Activated T-cell treated with anti-CD3 and anti-CD28 coated beads for 48 hours (primary cell): Measurements from ENCODE around the gene MAP7D1.

ENCODE experiments used
- DNase-seq: peaks from one replicate; pipeline ENCODE4 v3.0.0-alpha.2; 2020; ENCODE audit warnings: low read depth

MAP7D1 gene

GRCh38 chr1:36155408-36156328 is at the start of gene MAP7D1:
Gene MAP7D1, plus strand, starts transcription at chr1:36156160. Its CDS starts 258 bp downstream, at chr1:36156418.
- DNase-seq: peak; percentile 81

DNA sequence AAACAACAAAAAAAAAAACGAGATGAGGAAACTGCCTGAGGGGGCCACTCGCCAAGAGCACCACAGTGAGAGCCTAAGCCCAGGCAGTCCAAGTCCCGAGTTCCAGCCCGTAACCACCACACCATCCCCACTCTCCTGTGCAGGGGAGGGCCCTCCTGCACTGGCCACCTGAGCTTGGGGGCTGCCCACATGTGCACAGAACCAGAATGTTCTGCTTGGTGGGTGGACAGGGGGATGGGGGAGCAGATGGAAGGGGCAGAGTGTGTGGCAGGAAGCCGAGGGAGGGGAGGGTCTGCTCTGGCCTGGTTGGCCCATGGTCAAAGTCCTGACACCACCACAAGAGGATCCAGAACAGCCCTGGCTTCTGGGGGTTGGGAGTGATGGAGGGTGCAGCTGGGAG is 49.7 kb upstream of the MAP7D1 start:
- DNase-seq: no peak

- no peak for DNase-seq
Observed at GRCh38 chr1:36107394-36107793, 48.6 kb upstream of the MAP7D1 start.

DNA sequence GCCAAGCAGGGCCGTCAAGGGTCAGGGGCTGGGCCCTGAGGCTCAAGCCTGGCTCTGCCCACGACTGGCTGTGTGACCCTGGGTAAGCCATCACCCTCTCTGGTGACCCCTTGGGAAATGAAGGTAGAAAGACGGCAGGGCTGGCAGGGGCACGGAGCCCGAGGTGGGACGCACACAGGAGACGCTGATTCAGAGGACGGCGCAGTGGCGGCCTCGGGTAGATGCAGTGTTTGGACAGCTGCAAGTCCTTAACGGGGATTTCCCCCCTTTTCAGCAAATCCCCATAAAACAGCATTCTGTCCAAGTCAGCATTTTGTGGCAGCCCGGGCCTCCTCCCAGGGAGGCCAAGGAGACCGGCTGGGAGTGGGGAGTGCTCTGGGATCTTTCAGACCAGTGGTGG is 47.6 kb upstream of the MAP7D1 start:
- DNase-seq: no peak

- no peak for DNase-seq
Observed at GRCh38 chr1:36109041-36109679, 46.8 kb upstream of the MAP7D1 start.

DNA sequence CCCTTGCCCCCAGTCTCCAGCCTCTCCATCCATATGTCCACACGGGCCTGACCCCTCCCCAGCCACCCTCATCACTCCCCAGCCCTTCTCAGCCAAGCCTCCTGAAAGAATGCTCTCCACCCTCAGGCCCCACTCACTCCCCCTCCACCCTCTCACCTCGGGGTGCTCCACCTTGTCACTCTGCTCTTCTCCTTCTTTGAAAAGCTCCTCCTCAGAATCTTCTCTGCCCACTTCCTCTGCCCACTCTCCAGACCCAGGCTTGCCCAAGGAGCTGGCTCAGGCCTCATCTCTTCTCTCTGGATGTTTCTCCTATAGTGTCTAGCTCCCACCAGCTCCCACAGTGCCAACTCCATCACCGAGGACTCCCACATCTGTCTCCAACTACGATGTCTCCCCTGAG is 44.8 kb upstream of the MAP7D1 start:
- no peak for DNase-seq

DNA sequence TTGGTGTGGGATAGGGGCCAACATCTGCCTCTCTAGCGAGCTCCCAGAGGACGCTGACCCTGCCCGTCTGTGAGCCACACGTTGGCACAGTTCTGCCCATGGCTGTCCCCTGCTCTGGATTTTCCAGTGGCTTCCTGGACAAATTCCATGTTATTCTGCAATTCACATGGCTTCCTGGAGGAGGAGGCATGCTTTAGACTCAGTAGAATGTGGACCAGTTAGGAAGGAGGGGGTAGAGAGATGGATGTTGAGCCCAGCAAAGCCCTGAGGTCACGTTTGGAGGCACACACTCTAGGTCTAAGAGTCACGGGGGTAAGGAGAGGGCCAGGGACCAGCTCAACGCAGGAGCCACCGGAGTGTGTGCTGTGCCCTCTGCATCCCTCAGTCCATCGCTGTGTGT is 43.1 kb upstream of the MAP7D1 start:
- no peak for DNase-seq

DNA sequence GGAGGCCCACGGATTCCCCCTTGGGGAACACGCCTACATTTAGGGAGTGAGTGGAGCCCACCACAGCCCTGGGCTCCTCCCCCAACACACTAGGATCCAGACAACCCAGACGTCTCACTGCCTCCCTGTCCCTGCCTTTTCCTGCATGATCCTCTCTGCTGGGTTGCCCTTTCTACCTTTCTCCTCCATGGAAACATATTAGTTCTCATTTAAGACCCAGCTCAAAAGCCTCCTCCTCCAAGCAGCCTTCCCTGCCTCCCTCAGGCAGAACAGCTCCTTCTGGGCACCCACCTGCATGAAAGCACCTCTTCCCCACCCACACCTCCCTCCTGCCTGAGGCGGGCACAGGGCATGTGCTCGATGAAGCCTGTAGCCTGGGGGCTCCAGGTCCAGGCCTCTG is 41.6 kb upstream of the MAP7D1 start:
- no peak for DNase-seq

DNA sequence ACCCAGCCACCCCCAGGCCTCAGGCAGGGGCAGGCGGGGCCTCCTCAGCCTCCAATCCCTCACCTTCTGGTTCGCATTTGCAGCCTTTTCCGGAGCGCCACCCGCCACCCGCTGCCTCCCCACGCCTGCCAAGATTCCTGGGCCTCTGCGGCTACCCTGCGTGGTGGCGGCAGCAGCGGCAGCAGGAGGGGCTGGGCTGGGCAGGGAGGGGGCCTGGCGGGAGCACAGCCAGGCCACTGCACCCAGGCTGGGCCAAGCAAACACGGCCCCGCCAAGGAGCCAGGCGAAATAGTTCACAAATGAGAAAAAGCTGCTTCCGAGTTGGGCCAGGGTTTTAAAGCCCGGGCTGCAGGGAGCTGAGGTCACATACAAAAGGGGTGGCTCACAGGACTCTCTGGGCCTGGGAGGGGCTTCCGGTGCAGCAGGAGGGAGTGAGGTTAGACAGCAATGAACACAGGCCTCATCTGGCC is 40.7 kb upstream of the MAP7D1 start:
- no peak for DNase-seq

DNA sequence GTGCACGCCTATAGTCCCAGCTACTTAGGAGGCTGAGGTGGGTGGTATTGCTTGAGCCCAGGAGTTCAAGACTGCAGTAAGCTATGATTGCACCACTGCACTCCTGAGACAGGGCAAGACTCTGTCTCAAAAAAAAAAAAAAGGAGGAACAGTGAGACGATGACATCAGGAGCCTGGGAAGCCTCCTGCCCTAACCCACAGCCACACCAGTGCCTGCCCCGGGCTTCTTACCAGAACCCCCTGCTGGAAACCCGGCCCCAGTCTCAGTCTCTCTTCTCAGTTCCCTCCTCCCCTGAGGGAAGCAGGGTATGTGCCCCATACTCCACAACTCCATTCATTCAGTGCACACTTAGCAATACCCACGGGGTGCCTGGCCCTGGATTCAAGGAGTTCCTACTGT is 40.0 kb upstream of the MAP7D1 start:
- no peak for DNase-seq

- no peak for DNase-seq
Observed at GRCh38 chr1:36116901-36117300, 39.1 kb upstream of the MAP7D1 start.

- DNase-seq: no peak
Observed at GRCh38 chr1:36118447-36119204, 37.3 kb upstream of the MAP7D1 start.

- no peak for DNase-seq
Observed at GRCh38 chr1:36119456-36119855, 36.5 kb upstream of the MAP7D1 start.

- no peak for DNase-seq
Observed at GRCh38 chr1:36122062-36123030, 33.6 kb upstream of the MAP7D1 start.

- no peak for DNase-seq
Observed at GRCh38 chr1:36123356-36123755, 32.6 kb upstream of the MAP7D1 start.

DNA sequence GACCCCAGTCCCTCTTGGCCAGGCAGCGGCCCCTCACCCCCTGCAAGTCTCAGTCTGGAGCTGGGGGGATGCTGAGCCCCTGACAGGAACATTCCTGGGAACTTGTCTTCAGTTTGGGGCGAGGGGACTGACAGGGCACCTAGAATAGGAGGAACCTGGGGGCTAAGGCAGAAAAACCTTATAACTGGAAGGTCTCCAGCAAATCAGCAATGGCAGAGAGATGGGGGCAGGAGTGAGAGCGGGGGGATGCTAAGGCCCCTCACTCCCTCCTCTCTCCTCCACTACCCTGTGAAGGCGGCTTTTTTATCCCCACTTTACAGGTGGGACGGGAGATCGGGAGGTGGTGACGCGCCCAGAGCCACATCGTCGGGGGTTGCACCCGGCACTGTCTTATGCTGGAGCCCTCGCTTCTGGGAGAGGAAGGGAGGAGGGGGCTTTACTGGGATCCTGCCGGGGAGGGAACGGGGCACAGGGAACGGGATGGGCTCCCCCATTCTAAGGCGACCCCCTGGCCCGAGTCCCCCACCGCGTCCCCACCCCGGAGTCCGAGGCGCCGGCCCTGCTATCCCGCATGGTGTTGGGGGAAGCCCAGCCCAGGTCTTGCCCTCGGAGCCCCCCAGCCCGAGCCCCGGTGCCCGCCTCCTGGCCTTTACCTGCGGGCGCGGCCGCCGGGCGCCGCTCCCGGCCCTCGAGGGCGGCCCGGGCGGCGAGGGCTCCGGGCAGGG is 31.4 kb upstream of the MAP7D1 start:
- no peak for DNase-seq

- DNase-seq: no peak
Observed at GRCh38 chr1:36125129-36125991, 30.6 kb upstream of the MAP7D1 start, which contains the start of gene COL8A2. Gene COL8A2, minus strand, starts transcription at chr1:36125222. Its CDS starts 24,980 bp downstream, at chr1:36100242.

DNA sequence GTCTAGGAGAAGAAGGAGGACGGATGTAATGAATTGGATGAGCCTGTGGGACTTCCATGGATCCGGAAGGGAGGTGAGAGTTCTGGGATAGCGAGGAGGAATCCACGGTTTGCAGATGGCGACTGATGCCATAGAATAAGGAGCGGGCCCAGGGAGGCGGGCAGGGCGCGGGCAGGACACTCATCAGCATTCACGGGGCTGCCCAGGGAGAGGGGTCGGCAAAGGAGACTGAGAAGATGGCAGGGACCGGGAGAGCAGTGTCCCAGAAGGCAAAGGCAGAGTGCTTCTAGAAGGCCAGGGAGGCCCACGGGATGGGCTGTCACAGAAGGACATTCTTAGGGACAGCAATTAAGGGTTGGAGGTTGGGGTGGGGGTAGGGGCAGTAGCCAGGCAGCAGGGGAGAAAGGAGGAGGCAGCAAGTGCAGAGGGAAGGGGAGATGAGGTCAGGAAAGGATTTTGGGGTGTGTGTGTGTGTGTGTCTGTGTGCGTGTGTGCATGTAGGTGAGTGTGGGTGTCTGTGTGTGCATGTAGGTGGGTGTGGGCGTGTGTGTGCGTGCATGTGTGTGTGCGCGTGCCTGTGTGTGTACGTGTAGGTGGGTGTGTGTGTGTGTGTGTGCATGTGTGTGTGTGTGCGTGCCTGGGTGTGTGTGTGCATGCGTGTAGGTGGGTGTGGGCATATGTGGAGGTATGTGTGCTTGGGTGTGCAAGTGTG is 29.8 kb upstream of the MAP7D1 start:
- DNase-seq: no peak
